ENCODE measurements around the gene RGS13. TPM values are rescaled to one million over a fixed set of nuclear protein-coding genes. Genes with fewer than 3 reads are reported as not detected.

Gene RGS13
- total RNA-seq, 1 donor from 2014 or later, result 0.60 TPM

GRCh38 chr1:192657760-192658159 is 21.8 kb downstream of the RGS13 start:
- Mint-ChIP-seq H3K9me3 (peaks cover 2% of the 10 kb centered on the region), H3K27ac (no peak overlapping the region), H3K36me3 (ENCODE audit: low read depth) (no peaks in the 10 kb centered on the region), H3K4me1 (no peaks in the 10 kb centered on the region), H3K4me3 (no peak overlapping the region), H3K27me3 (no peaks in the 10 kb centered on the region)
- ChIA-PET CTCF (no interaction called here), POLR2A (no interaction called here)
- intact Hi-C loops (cut with micrococcal nuclease), result no loop called here
- no peak for ATAC-seq (ENCODE audit: low read depth)
- no peak for TF ChIP-seq CTCF (IDR thresholded peaks at IDR 0.05)
- no peak for DNase-seq

GRCh38 chr1:192658255-192658654 is 22.3 kb downstream of the RGS13 start:
- CTCF ChIA-PET, result no interaction called here
- Mint-ChIP-seq H3K36me3 (ENCODE audit: low read depth) (no peaks in the 10 kb centered on the region), H3K4me1 (no peaks in the 10 kb centered on the region), H3K27ac (no peak overlapping the region), H3K9me3 (peaks cover 2% of the 10 kb centered on the region), H3K4me3 (no peak overlapping the region), H3K27me3 (no peaks in the 10 kb centered on the region)
- TF ChIP-seq CTCF (IDR thresholded peaks at IDR 0.05), result no peak
- POLR2A ChIA-PET, result no interaction called here
- intact Hi-C loops (cut with micrococcal nuclease), result no loop called here
- DNase-seq (no peak), ATAC-seq (ENCODE audit: low read depth) (no peak)

DNA sequence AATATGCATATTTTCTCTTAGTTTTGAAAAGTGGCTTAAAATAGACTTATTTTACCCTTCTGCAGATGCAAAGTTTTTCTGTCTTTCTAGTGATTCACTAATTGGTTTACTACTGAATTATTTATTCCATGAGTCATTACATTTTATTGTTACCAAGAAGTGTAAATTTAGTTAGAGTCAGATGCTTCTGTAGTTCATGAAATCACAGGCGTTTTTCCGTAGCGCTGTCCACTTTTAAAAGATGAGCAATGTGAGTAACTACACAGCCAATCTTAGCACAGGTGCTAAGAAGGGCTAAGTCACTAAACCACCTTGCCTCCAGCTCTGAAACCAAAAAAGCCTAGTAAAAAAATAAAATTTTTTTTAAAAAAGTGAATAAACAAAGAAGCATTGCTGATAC is 24.7 kb downstream of the RGS13 start:
- ATAC-seq (ENCODE audit: low read depth), result no peak
- ChIA-PET POLR2A (no interaction called here), CTCF (no interaction called here)
- Mint-ChIP-seq H3K27ac (no peak overlapping the region), H3K36me3 (ENCODE audit: low read depth) (no peaks in the 10 kb centered on the region), H3K27me3 (no peaks in the 10 kb centered on the region), H3K4me3 (no peak overlapping the region), H3K9me3 (peaks cover 2% of the 10 kb centered on the region), H3K4me1 (no peaks in the 10 kb centered on the region)
- no peak for TF ChIP-seq CTCF (IDR thresholded peaks at IDR 0.05)
- intact Hi-C loops (cut with micrococcal nuclease), result no loop called here
- no peak for DNase-seq

GRCh38 chr1:192668409-192668983 is 32.5 kb downstream of the RGS13 start:
- Mint-ChIP-seq H3K4me3 (no peak overlapping the region), H3K27ac (no peak overlapping the region)
- intact Hi-C loops (cut with micrococcal nuclease), result no loop called here

DNA sequence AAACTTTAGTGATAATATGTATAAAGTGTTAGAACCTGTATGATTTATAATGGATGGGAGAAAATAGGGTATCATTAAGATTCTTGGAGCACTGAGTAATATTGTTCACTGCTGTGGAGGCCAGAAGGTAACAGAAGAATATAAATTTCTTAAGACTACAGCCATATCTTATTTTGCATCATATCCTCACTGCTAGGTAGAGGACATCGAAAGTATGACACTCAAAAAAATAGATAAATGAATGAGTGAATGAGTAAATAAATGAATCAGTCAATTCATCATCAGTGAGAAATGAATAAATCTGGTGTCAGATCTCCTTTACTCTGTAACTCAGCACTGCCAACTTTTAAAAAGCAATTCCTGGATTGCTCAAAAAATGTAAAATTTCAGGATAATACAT is 33.2 kb downstream of the RGS13 start:
- intact Hi-C loops (cut with micrococcal nuclease), result no loop called here
- ChIA-PET POLR2A (no interaction called here), CTCF (no interaction called here)
- Mint-ChIP-seq H3K9me3 (no peaks in the 10 kb centered on the region), H3K27me3 (peaks cover 5% of the 10 kb centered on the region), H3K27ac (no peak overlapping the region), H3K36me3 (ENCODE audit: low read depth) (no peaks in the 10 kb centered on the region), H3K4me1 (no peaks in the 10 kb centered on the region), H3K4me3 (no peak overlapping the region)
- no peak for ATAC-seq (ENCODE audit: low read depth)
- no peak for TF ChIP-seq CTCF (IDR thresholded peaks at IDR 0.05)
- DNase-seq, result no peak

More at GRCh38 chr1:192668409-192668983, 32.5 kb downstream of the RGS13 start:
- CTCF ChIA-PET, result no interaction called here
- no peaks in the 10 kb centered on the region for H3K4me1 Mint-ChIP-seq
- POLR2A ChIA-PET, result no interaction called here
- no peak for TF ChIP-seq CTCF (IDR thresholded peaks at IDR 0.05)
- ATAC-seq (ENCODE audit: low read depth), result no peak
- no peaks in the 10 kb centered on the region for H3K36me3 Mint-ChIP-seq (ENCODE audit: low read depth)
- no peaks in the 10 kb centered on the region for H3K9me3 Mint-ChIP-seq
- peaks cover 5% of the 10 kb centered on the region for H3K27me3 Mint-ChIP-seq
- no peak for DNase-seq

All from activated B cell treated with CpG ODN at 0.5 μM for 24 hours (primary cell).